ENCODE results near the gene RAD51AP1. TPM values are rescaled to one million over a fixed set of nuclear protein-coding genes. Genes with fewer than 3 reads are reported as not detected.

The RAD51AP1 gene
- total and polyA plus RNA-seq, 11 donors: 0.19 to 8.2 (median 1.1) TPM; not detected in 1

DNA sequence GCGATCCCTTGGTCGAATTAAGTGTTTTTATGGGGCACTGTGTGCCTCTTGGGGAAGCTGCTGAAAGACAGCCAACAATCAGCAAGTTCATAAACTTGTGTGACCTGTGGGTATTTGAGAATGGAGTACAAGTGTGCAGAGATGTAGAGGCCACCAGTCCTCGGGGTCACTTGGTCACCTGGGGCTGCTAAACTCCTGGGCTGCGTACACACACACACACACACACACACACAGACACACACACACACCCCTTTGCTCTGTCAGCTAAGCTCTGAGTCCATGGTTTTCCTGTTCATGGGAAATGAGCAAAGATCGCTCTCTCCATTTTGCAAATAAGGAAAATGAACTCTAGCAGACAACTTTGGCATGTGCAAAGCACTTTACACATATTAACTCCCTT is 47.8 kb downstream of the RAD51AP1 start:
- WGBS, 4 donors: 62 to 67% (median 65%) methylated on average over 5 of the region's 5 CpGs

GRCh38 chr12:4587108-4587507 is 48.4 kb downstream of the RAD51AP1 start:
- Histone ChIP-seq H3K36me3 (no peaks in the 10 kb centered on the region), H3K27ac (no peak overlapping the region), H3K4me1 (no peaks in the 10 kb centered on the region), H3K9me3 (no peaks in the 10 kb centered on the region), H3K4me3 (no peak overlapping the region), H3K27me3 (peaks cover 0 to 7% (median 0%) of the 10 kb centered on the region in 9 donors)
- ATAC-seq: no peak
- DNase-seq: no peak
- intact Hi-C loops (cut with DNase I): no loop called here
- WGBS, 4 donors: 65 to 70% (median 66%) methylated on average over 9 of the region's 9 CpGs
- TF ChIP-seq, protein P1, sequence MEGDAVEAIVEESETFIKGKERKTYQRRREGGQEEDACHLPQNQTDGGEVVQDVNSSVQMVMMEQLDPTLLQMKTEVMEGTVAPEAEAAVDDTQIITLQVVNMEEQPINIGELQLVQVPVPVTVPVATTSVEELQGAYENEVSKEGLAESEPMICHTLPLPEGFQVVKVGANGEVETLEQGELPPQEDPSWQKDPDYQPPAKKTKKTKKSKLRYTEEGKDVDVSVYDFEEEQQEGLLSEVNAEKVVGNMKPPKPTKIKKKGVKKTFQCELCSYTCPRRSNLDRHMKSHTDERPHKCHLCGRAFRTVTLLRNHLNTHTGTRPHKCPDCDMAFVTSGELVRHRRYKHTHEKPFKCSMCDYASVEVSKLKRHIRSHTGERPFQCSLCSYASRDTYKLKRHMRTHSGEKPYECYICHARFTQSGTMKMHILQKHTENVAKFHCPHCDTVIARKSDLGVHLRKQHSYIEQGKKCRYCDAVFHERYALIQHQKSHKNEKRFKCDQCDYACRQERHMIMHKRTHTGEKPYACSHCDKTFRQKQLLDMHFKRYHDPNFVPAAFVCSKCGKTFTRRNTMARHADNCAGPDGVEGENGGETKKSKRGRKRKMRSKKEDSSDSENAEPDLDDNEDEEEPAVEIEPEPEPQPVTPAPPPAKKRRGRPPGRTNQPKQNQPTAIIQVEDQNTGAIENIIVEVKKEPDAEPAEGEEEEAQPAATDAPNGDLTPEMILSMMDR (IDR thresholded peaks at IDR 0.05): no peak
- no peak for TF ChIP-seq POLR2A (IDR thresholded peaks at IDR 0.05)

More for the DNA sequence above, 47.8 kb downstream of the RAD51AP1 start:
- intact Hi-C loops (cut with DNase I): no loop called here
- no peak for ATAC-seq
- no peaks in the 10 kb centered on the region for H3K4me1 ChIP-seq
- no peak overlapping the region for H3K4me3 ChIP-seq
- no peak for DNase-seq
- peaks cover 0 to 7% (median 0%) of the 10 kb centered on the region in 9 donors for H3K27me3 ChIP-seq
- H3K27ac ChIP-seq: no peak overlapping the region
- H3K36me3 ChIP-seq: no peaks in the 10 kb centered on the region
- no peaks in the 10 kb centered on the region for H3K9me3 ChIP-seq
- no peak for TF ChIP-seq POLR2A (IDR thresholded peaks at IDR 0.05)
- TF ChIP-seq, protein P1 (IDR thresholded peaks at IDR 0.05): no peak

DNA sequence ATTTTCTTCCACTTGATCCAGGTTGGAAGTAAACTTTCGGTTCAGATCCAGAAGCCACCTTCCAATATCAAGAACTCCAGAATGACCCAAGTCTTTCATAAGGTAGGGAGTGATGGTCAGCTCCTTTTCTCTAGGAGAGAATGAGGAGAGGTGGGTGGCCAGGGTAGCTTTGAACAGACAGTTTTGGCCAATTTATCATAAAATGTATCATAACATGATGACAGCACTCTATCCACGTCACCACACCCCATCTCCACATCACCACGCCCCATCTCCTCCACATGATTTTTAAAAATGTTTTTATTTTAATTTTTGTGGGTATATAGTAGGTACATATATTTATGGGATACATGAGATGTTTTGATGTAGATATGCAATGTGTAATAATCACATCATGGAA is 50.2 kb downstream of the RAD51AP1 start:
- Histone ChIP-seq H3K27ac (no peak overlapping the region), H3K27me3 (peaks cover 0 to 7% (median 0%) of the 10 kb centered on the region in 9 donors), H3K9me3 (no peaks in the 10 kb centered on the region), H3K4me1 (no peaks in the 10 kb centered on the region), H3K4me3 (no peak overlapping the region), H3K36me3 (no peaks in the 10 kb centered on the region)
- 93 to 97% (median 96%) methylated on average over 3 of the region's 3 CpGs for WGBS, 4 donors
- DNase-seq (no peak), ATAC-seq (no peak)
- intact Hi-C loops (cut with DNase I): no loop called here
- TF ChIP-seq, protein P1 (IDR thresholded peaks at IDR 0.05): no peak
- TF ChIP-seq POLR2A (IDR thresholded peaks at IDR 0.05): no peak

DNA sequence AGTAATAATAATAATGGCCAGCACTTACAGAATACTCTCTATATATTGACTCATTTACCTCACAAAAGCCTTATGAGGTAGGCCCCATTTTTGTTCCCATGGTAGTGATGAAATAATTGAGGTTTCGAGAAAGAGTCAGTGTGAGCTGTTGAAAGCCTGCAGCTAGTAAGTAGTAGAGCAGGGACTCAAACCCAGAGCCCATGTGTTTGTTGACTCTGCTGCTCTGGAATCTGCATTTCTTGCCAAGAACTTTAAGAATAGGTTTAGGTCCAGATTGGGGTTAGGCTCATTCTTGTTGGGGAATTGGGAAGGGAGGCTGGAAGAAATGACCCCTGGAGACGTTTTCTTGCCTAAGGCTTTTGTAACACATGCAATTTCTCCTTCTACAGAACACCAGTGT is 51.3 kb downstream of the RAD51AP1 start:
- no peak overlapping the region for H3K27ac ChIP-seq
- DNase-seq (no peak), ATAC-seq (no peak)
- H3K36me3 ChIP-seq: no peaks in the 10 kb centered on the region
- 60 to 91% (median 82%) methylated on average over 2 of the region's 2 CpGs for WGBS, 4 donors
- no peaks in the 10 kb centered on the region for H3K9me3 ChIP-seq
- H3K4me1 ChIP-seq: no peaks in the 10 kb centered on the region
- peaks cover 0 to 7% (median 0%) of the 10 kb centered on the region in 9 donors for H3K27me3 ChIP-seq
- TF ChIP-seq POLR2A (IDR thresholded peaks at IDR 0.05): no peak
- TF ChIP-seq, protein P1 (IDR thresholded peaks at IDR 0.05): no peak
- intact Hi-C loops (cut with DNase I): no loop called here
- no peak overlapping the region for H3K4me3 ChIP-seq
